Activated CD8-positive, alpha-beta memory T cell treated with anti-CD3 and anti-CD28 coated beads, Interleukin-2, amount 50 U/mL, for 1 hour (primary cell): ENCODE data around the gene ENO2.

Experiments
- DNase-seq: peaks from one replicate; pipeline ENCODE4 v3.0.0-alpha.2; 2020; ENCODE audit errors: extremely low read depth

ENO2 gene

DNA sequence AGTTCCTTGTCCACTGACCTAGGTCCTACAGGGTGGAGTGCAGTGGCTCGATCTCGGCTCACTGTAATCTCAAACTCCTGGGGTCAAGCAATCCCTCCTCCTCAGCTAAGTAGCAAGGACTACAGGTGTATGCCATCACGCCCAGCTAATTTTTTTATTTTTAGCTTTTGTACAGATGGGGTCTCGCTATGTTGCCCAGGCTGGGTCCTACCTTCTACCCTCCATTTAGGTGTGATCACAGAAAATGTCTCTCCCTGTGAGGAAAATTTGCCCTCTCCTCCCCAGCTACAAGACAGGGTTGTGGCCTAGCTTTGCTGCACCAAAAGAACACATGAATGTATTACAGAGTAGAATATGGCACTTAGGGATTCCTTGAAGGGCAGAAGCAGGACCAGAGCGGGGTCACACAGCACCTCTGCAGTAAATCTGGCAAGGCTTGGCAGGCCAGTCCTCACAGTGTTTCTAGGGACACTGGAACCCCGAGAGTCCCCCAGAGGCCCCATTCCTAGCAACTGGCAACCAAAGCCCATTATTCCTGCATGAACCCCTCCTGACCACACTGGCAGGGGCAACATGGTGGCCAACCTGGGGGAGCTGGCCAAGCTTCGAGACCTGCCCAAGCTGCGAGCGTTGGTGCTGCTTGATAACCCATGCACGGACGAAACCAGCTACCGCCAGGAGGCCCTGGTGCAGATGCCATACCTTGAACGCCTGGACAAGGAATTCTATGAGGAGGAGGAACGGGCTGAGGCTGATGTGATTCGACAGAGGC is 2.0 kb upstream of the ENO2 start:
- DNase-seq, result no peak

GRCh38 chr12:6914947-6915788 is 788 bp downstream of the ENO2 start:
- DNase-seq, result no peak

- no peak for DNase-seq
These were observed 1.5 kb downstream of the ENO2 start for GRCh38 chr12:6915789-6916285.

GRCh38 chr12:6916426-6917200 is 2.2 kb downstream of the ENO2 start:
- no peak for DNase-seq

- DNase-seq, result no peak
These were observed 3.3 kb downstream of the ENO2 start for GRCh38 chr12:6917491-6918231.

- no peak for DNase-seq
These were observed 5.2 kb downstream of the ENO2 start for GRCh38 chr12:6919588-6919987.

DNA sequence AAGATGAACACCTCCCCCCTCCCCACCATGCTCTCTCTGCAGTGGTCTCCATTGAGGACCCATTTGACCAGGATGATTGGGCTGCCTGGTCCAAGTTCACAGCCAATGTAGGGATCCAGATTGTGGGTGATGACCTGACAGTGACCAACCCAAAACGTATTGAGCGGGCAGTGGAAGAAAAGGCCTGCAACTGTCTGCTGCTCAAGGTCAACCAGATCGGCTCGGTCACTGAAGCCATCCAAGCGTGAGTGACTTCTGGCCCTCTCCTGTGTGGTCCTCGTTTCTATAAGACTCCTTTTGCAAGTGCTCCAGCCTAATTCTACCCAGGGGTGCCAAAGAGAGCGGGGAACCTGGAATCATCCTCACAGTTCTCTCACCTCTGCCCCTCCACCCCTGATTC is 7.2 kb downstream of the ENO2 start:
- no peak for DNase-seq

- no peak for DNase-seq
These were observed 7.9 kb downstream of the ENO2 start for GRCh38 chr12:6921996-6922946.

GRCh38 chr12:6923003-6923732 is 8.8 kb downstream of the ENO2 start:
- no peak for DNase-seq

- no peak for DNase-seq
These were observed 9.5 kb downstream of the ENO2 start for GRCh38 chr12:6923851-6924250.

DNA sequence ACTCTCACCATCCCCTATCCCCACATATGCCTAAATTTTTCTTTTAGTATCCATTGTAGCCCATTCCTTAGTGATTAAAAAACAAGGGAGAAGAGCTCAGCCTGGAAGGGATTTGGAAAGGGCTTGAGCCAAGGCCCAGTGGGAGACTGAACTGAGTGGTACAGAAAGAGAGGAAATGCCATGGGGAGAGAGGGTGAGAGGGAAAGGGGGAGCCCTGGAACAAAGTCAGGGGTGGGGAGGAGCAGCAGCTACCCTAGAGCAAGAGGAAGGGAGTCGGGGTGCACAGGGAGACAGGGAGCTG is 10.8 kb downstream of the ENO2 start:
- no peak for DNase-seq

GRCh38 chr12:6925540-6926279 is 11.3 kb downstream of the ENO2 start:
- DNase-seq, result no peak

DNA sequence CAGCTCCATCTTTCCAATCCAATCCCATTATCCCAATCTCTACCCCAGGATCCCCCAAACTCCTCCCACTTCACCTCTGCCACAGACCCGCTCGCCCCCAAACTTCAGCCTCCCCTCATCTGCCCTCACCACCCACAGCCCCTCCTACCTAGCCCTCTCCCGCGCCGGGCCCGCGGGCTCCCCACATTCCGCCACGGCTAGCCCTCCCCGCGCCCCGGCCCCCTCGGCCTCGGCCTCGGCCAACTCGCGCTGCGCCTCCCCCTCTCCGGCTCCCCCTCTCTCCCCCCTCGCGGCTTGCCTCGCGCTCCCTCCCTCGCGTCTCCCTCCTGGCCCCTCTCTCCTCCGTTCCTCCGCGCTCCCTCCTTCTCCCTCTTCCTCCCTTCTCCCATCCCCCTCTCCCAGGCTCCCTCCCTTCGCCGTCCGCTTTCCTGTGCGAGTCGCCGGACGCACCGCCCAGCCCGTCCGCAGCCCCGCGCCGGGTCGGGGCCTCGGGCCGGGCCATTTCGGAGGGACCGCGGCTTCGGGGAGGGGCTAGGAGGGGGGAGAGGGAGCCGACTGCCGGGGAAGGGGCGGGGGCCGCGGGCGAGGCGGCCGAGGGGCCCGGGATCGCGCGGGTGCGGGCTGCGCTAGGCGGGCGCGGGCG is 13.1 kb downstream of the ENO2 start, which contains the start of gene ATN1:
ATN1 (plus strand) TSS at position 581 of the 643 bp plus-strand sequence. CDS start 6,043 bp downstream, outside the sequence.
- DNase-seq, result no peak

DNA sequence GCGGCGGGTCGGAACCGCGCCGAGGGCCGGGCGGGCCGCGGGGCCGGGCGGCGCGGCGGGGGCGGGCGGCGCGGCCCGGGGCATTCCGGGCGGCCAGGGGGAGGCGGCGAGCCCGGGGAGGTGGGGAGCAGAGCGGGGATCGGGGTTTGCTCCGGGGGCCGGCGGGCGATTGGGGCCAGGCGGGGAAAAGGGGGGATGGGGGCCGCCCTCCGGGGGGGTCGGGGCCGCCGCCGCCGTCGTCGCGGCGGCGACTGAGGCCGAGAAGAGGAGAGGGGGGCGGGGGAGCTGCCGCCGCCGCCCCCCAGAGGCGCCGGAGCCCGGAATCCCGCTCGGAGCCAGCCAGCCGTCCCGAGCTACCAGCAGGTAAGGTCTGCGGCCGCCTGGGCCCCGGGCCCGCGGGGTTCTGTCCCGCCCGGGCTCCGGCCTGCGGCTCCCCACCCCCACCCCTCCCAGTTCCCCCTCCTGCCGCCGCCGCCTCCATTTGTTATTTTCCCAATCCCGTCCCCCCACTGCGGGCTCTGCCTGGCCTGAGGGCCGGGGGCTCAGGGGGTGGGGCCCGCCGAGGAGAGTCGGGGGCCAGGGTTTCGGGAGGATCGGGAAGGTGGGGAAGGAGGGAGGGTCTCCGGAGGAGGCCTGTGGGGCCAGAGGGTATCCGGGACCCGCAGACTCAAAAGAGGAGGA is 13.8 kb downstream of the ENO2 start:
- DNase-seq, result no peak

GRCh38 chr12:6928703-6929407 is 14.5 kb downstream of the ENO2 start:
- no peak for DNase-seq

DNA sequence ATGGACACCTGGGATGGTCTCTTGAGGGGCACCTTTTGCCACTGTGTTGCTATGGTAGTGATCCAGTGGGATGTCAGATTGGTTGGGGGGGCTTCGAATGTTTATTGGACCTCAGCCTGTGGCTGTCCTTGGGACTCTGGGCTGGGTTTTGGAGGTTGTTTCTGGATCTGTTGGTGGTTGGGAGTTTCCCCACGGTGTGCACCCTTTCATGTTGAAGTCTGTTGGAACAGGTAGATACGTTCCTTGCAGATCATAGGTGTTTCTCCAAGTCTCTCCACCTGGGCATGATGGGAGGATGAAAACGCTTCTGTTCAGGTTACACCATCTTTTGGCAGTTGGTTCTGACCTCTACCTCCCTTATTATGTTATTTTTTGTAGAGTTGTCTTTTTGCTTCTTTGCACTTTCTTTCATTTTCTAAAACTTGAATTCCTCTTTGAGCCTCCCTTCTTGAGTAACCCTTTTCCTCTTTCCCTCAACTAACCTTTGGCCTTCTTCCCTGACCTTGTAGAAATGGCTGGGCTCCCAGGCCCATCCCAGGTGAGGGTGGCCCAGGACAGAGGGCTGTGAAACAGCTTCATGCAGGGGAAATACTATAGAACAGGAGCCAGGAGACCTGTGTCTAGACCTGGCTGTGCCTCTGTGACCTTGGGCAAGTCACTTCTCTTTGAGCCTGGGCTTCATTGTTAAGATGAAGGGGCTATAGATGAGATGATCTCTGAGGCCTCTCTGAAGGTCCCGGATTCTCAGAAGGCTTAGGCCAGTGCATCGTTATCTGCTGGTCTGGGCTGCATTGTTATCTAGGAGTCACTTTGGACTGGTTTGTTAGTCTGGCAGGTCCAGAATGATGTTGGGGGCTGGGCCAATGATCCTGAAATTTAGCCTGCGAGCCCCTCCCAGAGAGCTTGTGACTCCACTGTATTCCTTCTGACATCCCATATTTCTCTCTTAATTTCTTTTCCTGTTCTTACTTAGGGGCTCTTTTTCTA is 15.4 kb downstream of the ENO2 start:
- no peak for DNase-seq
